H1 (cell line): ENCODE data around the gene NDUFB3. TPM values are rescaled to one million over a fixed set of nuclear protein-coding genes. Genes with fewer than 3 reads are reported as not detected.

ENCODE experiments used
- CTCF ChIA-PET: fragments of 300-600 bp; sonication (Branson Sonifier 250); formaldehyde crosslinking; loops from one replicate; lab custom pipeline; 2021; ENCODE audit not compliant: partially characterized antibody; lab: Charles Lee
- POLR2A ChIA-PET: fragments of 300-600 bp; sonication (Branson Sonifier 250); formaldehyde crosslinking; loops from one replicate; lab custom pipeline; 2021; ENCODE audit warnings: inconsistent platforms; ENCODE audit not compliant: partially characterized antibody; lab: Charles Lee
- DNase-seq, 2 experiments: peaks; one replicate each; pipeline versions ENCODE4 v3.0.0 to v3.0.0-alpha.2; 2010 to 2022; ENCODE audit warnings: low spot score in 2 of 2, low read depth in 1 of 2, mixed read lengths in 1 of 2
- FAIRE-seq: peaks from 2 replicates; lab custom pipeline; 2011; peaks lifted over from hg19 to GRCh38; lab: Jason Lieb, UNC
- H2AFZ ChIP-seq: 2 replicates; pipeline ENCODE4 v1.8.1; 2012; ENCODE audit warnings: low read length, inconsistent platforms
- H2AK5ac ChIP-seq: 2 replicates; pipeline ENCODE4 v1.6.1; 2013; ENCODE audit warnings: low read depth, low read length
- H2BK120ac ChIP-seq: replicated peaks from 2 replicates; pipeline ENCODE3; 2013; ENCODE audit warnings: low read depth, low read length, inconsistent platforms
- H2BK12ac ChIP-seq: 2 replicates; pipeline ENCODE4 v1.6.1; 2013; ENCODE audit warnings: low read depth, low read length
- H2BK15ac ChIP-seq: 2 replicates; pipeline ENCODE4 v1.6.1; 2013; ENCODE audit warnings: low read length
- H2BK20ac ChIP-seq: 2 replicates; pipeline ENCODE4 v1.6.1; 2013; ENCODE audit warnings: low read length
- H2BK5ac ChIP-seq: 2 replicates; pipeline ENCODE4 v1.6.1; 2013; ENCODE audit warnings: low read depth, low read length
- H3K14ac ChIP-seq: 2 replicates; pipeline ENCODE4 v1.6.1; 2013; ENCODE audit warnings: inconsistent platforms; ENCODE audit not compliant: insufficient read length
- H3K18ac ChIP-seq: 2 replicates; pipeline ENCODE4 v1.6.1; 2013; ENCODE audit warnings: low read length; ENCODE audit errors: extremely low read depth
- H3K23ac ChIP-seq: 2 replicates; pipeline ENCODE4 v1.6.1; 2013; ENCODE audit warnings: inconsistent platforms; ENCODE audit not compliant: insufficient read length
- H3K23me2 ChIP-seq: 2 replicates; pipeline ENCODE4 v1.6.1; 2013; ENCODE audit warnings: low read depth, low read length
- H3K27ac ChIP-seq: 2 replicates; pipeline ENCODE4 v1.6.1; 2011; ENCODE audit warnings: low read depth, low read length, inconsistent platforms
- H3K27me3 ChIP-seq, 4 experiments: replicated peaks in 1 of 4; 1 replicate in 1 of 4; 2 replicates in 3 of 4; pipeline versions ENCODE4 v1.6.1 to v1.8.1; 2011 to 2013; ENCODE audit warnings: low read length in 3 of 4, mild to moderate bottlenecking in 3 of 4, inconsistent platforms in 2 of 4, mixed read lengths in 2 of 4, moderate library complexity in 1 of 4; ENCODE audit not compliant: control insufficient read depth in 3 of 4, insufficient read depth in 3 of 4; ENCODE audit errors: extremely low read depth in 1 of 4
- H3K36me3 ChIP-seq, 4 experiments: 2 replicates each; pipeline versions ENCODE4 v1.6.1 to v1.8.1; 2011 to 2013; ENCODE audit warnings: mild to moderate bottlenecking in 4 of 4, low read length in 3 of 4, moderate library complexity in 2 of 4, control low read depth in 1 of 4, inconsistent platforms in 1 of 4; ENCODE audit not compliant: insufficient read depth in 4 of 4, control insufficient read depth in 2 of 4
- H3K4ac ChIP-seq: replicated peaks from 2 replicates; pipeline ENCODE3; 2013; ENCODE audit warnings: low read length, low read depth, mixed read lengths, inconsistent platforms; ENCODE audit not compliant: insufficient read length
- H3K4me1 ChIP-seq, 4 experiments: replicated peaks in 1 of 4; 1 replicate in 1 of 4; 2 replicates in 3 of 4; pipeline versions ENCODE4 v1.6.1 to v1.8.1; 2011 to 2013; ENCODE audit warnings: low read length in 3 of 4, inconsistent platforms in 2 of 4, mixed read lengths in 1 of 4; ENCODE audit not compliant: insufficient read depth in 4 of 4, control insufficient read depth in 3 of 4
- H3K4me2 ChIP-seq, 2 experiments: 2 replicates each; pipeline versions ENCODE4 v1.6.1 to v1.8.1; 2011 to 2013; ENCODE audit warnings: low read depth in 2 of 2, low read length in 2 of 2, control low read depth in 1 of 2, inconsistent platforms in 1 of 2, mild to moderate bottlenecking in 1 of 2; ENCODE audit not compliant: insufficient read depth in 1 of 2
- H3K4me3 ChIP-seq, 4 experiments: fragments of 200-600, 300-600 bp in 1 of 4; sonication (generic), shearing (Covaris generic), sonication (Bioruptor Twin) in 1 of 4; 2 replicates each; pipeline versions ENCODE4 v1.5.1 to v1.8.1; 2011 to 2016; ENCODE audit warnings: low read length in 4 of 4, low read depth in 3 of 4, control low read depth in 2 of 4, inconsistent platforms in 2 of 4, mild to moderate bottlenecking in 2 of 4, mixed read lengths in 1 of 4, moderate library complexity in 1 of 4; ENCODE audit not compliant: insufficient read depth in 2 of 4; ENCODE audit errors: extremely low read depth in 1 of 4
- H3K56ac ChIP-seq: replicated peaks from 2 replicates; pipeline ENCODE3; 2013; ENCODE audit warnings: low read depth, mild to moderate bottlenecking, mixed read lengths, low read length, inconsistent platforms; ENCODE audit not compliant: insufficient read length
- H3K79me1 ChIP-seq: 2 replicates; pipeline ENCODE4 v1.6.1; 2013; ENCODE audit warnings: low read depth, low read length, control low read depth
- H3K79me2 ChIP-seq, 2 experiments: 2 replicates each; pipeline versions ENCODE4 v1.6.1 to v1.8.1; 2012 to 2013; ENCODE audit warnings: low read length in 2 of 2, mild to moderate bottlenecking in 2 of 2, inconsistent platforms in 1 of 2; ENCODE audit not compliant: insufficient read depth in 2 of 2, control insufficient read depth in 1 of 2
- H3K9ac ChIP-seq, 4 experiments: replicated peaks in 1 of 4; 1 replicate in 1 of 4; 2 replicates in 3 of 4; pipeline versions ENCODE4 v1.6.1 to v1.8.1; 2011 to 2013; ENCODE audit warnings: low read depth in 3 of 4, low read length in 3 of 4, control low read depth in 2 of 4, mild to moderate bottlenecking in 2 of 4, moderate library complexity in 2 of 4, inconsistent platforms in 1 of 4; ENCODE audit errors: extremely low read depth in 1 of 4
- H3K9me3 ChIP-seq, 2 experiments: 2 replicates each; pipeline versions ENCODE4 v1.6.1 to v1.8.1; 2012 to 2013; ENCODE audit warnings: mild to moderate bottlenecking in 2 of 2, moderate library complexity in 2 of 2, control low read depth in 1 of 2, inconsistent platforms in 1 of 2, low read depth in 1 of 2, low read length in 1 of 2, mixed read lengths in 1 of 2; ENCODE audit not compliant: insufficient read depth in 2 of 2
- H4K20me1 ChIP-seq, 2 experiments: replicated peaks in 1 of 2; 2 replicates each; pipeline versions ENCODE3 to v1.8.1; 2011 to 2013; ENCODE audit warnings: inconsistent platforms in 2 of 2, low read length in 2 of 2, mild to moderate bottlenecking in 1 of 2; ENCODE audit not compliant: insufficient read depth in 2 of 2, control insufficient read depth in 1 of 2
- H4K5ac ChIP-seq: 2 replicates; pipeline ENCODE4 v1.6.1; 2013; ENCODE audit warnings: low read length, low read depth, mixed read lengths, inconsistent platforms; ENCODE audit not compliant: insufficient read length
- H4K8ac ChIP-seq: 2 replicates; pipeline ENCODE4 v1.8.0; 2013; ENCODE audit warnings: mild to moderate bottlenecking, moderate library complexity, low read length, inconsistent platforms; ENCODE audit not compliant: insufficient read depth; ENCODE audit errors: extremely low read depth
- H4K91ac ChIP-seq: replicated peaks from 2 replicates; pipeline ENCODE3; 2013; ENCODE audit warnings: low read length, mixed read lengths, inconsistent platforms; ENCODE audit not compliant: insufficient read length
- CREB1 ChIP-seq: IDR thresholded peaks from 2 replicates; pipeline ENCODE4 v1.6.1; 2012; ENCODE audit warnings: inconsistent platforms
- GTF2F1 ChIP-seq: IDR thresholded peaks from 2 replicates; pipeline ENCODE4 v1.6.1; 2012; ENCODE audit warnings: low read depth, low read length, improper control_type of control experiment, borderline replicate concordance
- KDM1A ChIP-seq: fragments of 200-600, 300-600 bp; sonication (generic); IDR thresholded peaks from 2 replicates; pipeline ENCODE4 v1.7.1; 2016; ENCODE audit warnings: mild to moderate bottlenecking, low read length, borderline replicate concordance
- KDM5A ChIP-seq: fragments of 200-600 bp; IDR thresholded peaks from 2 replicates; pipeline ENCODE4 v1.7.1; 2012; ENCODE audit warnings: mild to moderate bottlenecking, low read length, inconsistent platforms, mixed read lengths
- TEAD4 ChIP-seq: IDR thresholded peaks from 2 replicates; pipeline ENCODE4 v1.6.1; 2012; ENCODE audit warnings: low read depth, low read length, inconsistent platforms, mixed read lengths
- WGBS, 2 experiments: shearing (Covaris generic) in 1 of 2; methylation state at CpG; one replicate each; pipeline versions ENCODE4 v1.1.6 to v1.1.7; 2013 to 2015; ENCODE audit warnings: low lambda C conversion rate in 2 of 2, mixed read lengths in 2 of 2, inconsistent platforms in 1 of 2, low coverage in 1 of 2, missing lambda C conversion rate in 1 of 2; ENCODE audit not compliant: insufficient replicate concordance in 2 of 2, insufficient coverage in 1 of 2, insufficient read length in 1 of 2; ENCODE audit errors: extremely low coverage in 1 of 2, missing lambda C conversion rate in 1 of 2; 5-methylcytosine and 5-hydroxymethylcytosine counted together
- polyA plus RNA-seq, 7 experiments: library from polyadenylated mRNA; depleted of rRNA in 3 of 7; stranded (reverse) in 5 of 7; unstranded in 2 of 7; fragments of >200 nt in 5 of 7; fragments of 200-250 nt in 2 of 7; gene quantifications; 1 replicate in 5 of 7; 2 replicates in 1 of 7; 4 replicates in 1 of 7; pipeline versions ENCODE4 v1.2.1 to v1.2.3, GENCODE V29; 2011 to 2013; ENCODE audit warnings: missing spikeins in 2 of 7, mixed read lengths in 2 of 7
- total RNA-seq: library from RNA; stranded (reverse); fragmentation: NEBNext Ultra II Directional; extraction: Animal tissue kit (Norgen Biotek cat#: 25700); gene quantifications from 2 replicates; pipeline ENCODE4 v1.2.1, GENCODE V29; 2021

NDUFB3 gene
- total and polyA plus RNA-seq, 2 of the 8 experiments (the other 6 are each of a cell fraction or from before 2014, with no cell fraction given): 38.2 to 55.3 TPM

DNA sequence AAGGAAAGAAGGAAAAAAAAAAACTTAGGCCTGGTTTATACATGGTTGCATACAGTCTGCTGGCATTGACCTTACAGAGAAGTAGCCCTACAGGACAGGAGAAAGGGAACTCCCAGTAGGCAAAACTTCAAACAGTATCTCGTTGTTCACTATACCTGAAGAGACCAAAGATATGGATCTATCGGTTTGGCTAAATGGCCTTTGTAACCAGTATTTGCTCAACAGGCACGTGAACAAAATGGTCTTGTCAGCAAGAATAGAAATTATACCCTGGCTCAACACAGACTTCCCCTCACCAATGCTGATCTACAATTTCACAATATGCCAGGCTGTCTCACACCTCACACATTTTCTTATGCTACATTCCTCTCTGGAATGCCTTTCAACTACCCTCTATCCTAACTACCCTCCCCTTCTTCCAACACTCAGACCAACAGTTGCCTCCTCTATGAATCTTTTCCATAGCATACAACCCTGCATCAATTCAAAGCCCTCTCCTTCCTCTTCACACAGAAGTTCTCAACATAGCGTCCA lies 14.0 kb upstream of the NDUFB3 start:
- DNase-seq (no peak), FAIRE-seq (no peak)
- H3K14ac ChIP-seq: no peak overlapping the region
- H3K23ac ChIP-seq: no peak overlapping the region
- H4K91ac ChIP-seq: no peak overlapping the region
- no peak overlapping the region for H4K8ac ChIP-seq
- H3K9ac ChIP-seq: no peak overlapping the region
- H2BK5ac ChIP-seq: no peak overlapping the region
- no peak overlapping the region for H2BK12ac ChIP-seq
- no peaks in the 10 kb centered on the region; the same call in 1 of the 2 replicates for H3K79me1 ChIP-seq
- H3K23me2 ChIP-seq: no peaks in the 10 kb centered on the region
- H2BK120ac ChIP-seq: no peak overlapping the region
- no peak overlapping the region for H2BK15ac ChIP-seq
- no peak overlapping the region for H2AFZ ChIP-seq
- H3K4ac ChIP-seq: no peak overlapping the region
- CTCF ChIA-PET: interaction anchor here (1.0 to 3.0 kb wide), 3 partner anchors 10 to 174 kb away, joined by 3 to 15 read pairs (median 4); no protein-coding TSS in a partner anchor
- H4K5ac ChIP-seq: no peak overlapping the region
- no peak overlapping the region for H3K4me2 ChIP-seq
- no peak overlapping the region for H3K18ac ChIP-seq
- no peak overlapping the region for H2BK20ac ChIP-seq
- TF ChIP-seq CREB1 (no peak), GTF2F1 (no peak), KDM1A (no peak), KDM5A (no peak), TEAD4 (no peak)
- H3K79me2 ChIP-seq: no peaks in the 10 kb centered on the region
- no peaks in the 10 kb centered on the region for H3K27me3 ChIP-seq
- no peak overlapping the region for H2AK5ac ChIP-seq
- H3K4me3 ChIP-seq: no peak overlapping the region
- POLR2A ChIA-PET: no interaction called here
- no peaks in the 10 kb centered on the region for H4K20me1 ChIP-seq
- H3K36me3 ChIP-seq: no peaks in the 10 kb centered on the region
- H3K4me1 ChIP-seq: no peaks in the 10 kb centered on the region
- no peaks in the 10 kb centered on the region for H3K9me3 ChIP-seq
- no peak overlapping the region for H3K27ac ChIP-seq
- H3K56ac ChIP-seq: no peak overlapping the region
- whole genome bisulfite sequencing, 2 experiments: 82% methylated on average over 4 of the region's 4 CpGs; no CpG with 5 or more reads in 1 of the 2 experiments
